ENCODE measurements around the gene ATP4A. TPM values are rescaled to one million over a fixed set of nuclear protein-coding genes. Genes with fewer than 3 reads are reported as not detected.

ATP4A gene
- total RNA-seq, 4 donors from 2014 or later = not detected

GRCh38 chr19:35543280-35544109 lies 20.0 kb downstream of the ATP4A start:
- Histone ChIP-seq H3K27ac (no peak overlapping the region), H3K4me3 (no peak overlapping the region), H3K36me3 (peaks cover 0 to 11% of the 10 kb centered on the region in 2 donors), H3K27me3 (no peaks in the 10 kb centered on the region), H3K9me3 (no peaks in the 10 kb centered on the region), H3K4me1 (peaks cover 18 to 21% of the 10 kb centered on the region in 2 donors)
- intact Hi-C loops (cut with DNase I; ENCODE audit: low total_unique reads) = loop anchor here (2.0 kb wide), 3 partner anchors 101 to 387 kb away; partner anchors contain the start of gene USF2
- in situ Hi-C loops (cut with MboI; ENCODE audit: low sequenced_read_pairs in 4 of 4) = loop anchor here in 2 of 4 donors (10.0 to 25.0 kb wide), 2 partner anchors 169 to 171 kb away; partner anchors contain the start of genes KMT2B (in 2 of the 2) and ZBTB32 (in 1 of the 2)
- ATAC-seq (no peak), DNase-seq (no peak)
- TF ChIP-seq CTCF (IDR thresholded peaks at IDR 0.05 in 4 of 5, conservative IDR thresholded peaks at IDR 0.05 in 1 of 5) (no peak), POLR2A (IDR thresholded peaks at IDR 0.05) (no peak)

GRCh38 chr19:35542209-35542608 lies 21.2 kb downstream of the ATP4A start:
- DNase-seq (no peak), ATAC-seq (no peak)
- Histone ChIP-seq H3K27ac (no peak overlapping the region), H3K9me3 (no peaks in the 10 kb centered on the region), H3K36me3 (peaks cover 0 to 5% of the 10 kb centered on the region in 2 donors), H3K27me3 (no peaks in the 10 kb centered on the region), H3K4me1 (peaks cover 18 to 21% of the 10 kb centered on the region in 2 donors), H3K4me3 (no peak overlapping the region)
- TF ChIP-seq CTCF (IDR thresholded peaks at IDR 0.05 in 4 of 5, conservative IDR thresholded peaks at IDR 0.05 in 1 of 5) (no peak), POLR2A (IDR thresholded peaks at IDR 0.05) (no peak)
- intact Hi-C loops (cut with DNase I; ENCODE audit: low total_unique reads) (no loop called here), in situ Hi-C loops (cut with MboI; ENCODE audit: low sequenced_read_pairs in 4 of 4) (loop anchor here in 2 of 4 donors (10.0 to 25.0 kb wide), 2 partner anchors 170 to 173 kb away; partner anchors contain the start of genes KMT2B (in 2 of the 2) and ZBTB32 (in 1 of the 2))

- H3K4me3 ChIP-seq = no peak overlapping the region
- ATAC-seq (no peak), DNase-seq (no peak)
- in situ Hi-C loops (cut with MboI; ENCODE audit: low sequenced_read_pairs in 4 of 4) = loop anchor here in 2 of 4 donors (10.0 to 25.0 kb wide), 2 partner anchors 172 to 174 kb away; partner anchors contain the start of genes KMT2B (in 2 of the 2) and ZBTB32 (in 1 of the 2)
- H3K27me3 ChIP-seq = peaks cover 0 to 5% (median 1%) of the 10 kb centered on the region in 3 donors
- no peak for TF ChIP-seq CTCF (IDR thresholded peaks at IDR 0.05 in 4 of 5, conservative IDR thresholded peaks at IDR 0.05 in 1 of 5)
- H3K4me1 ChIP-seq = peaks cover 8 to 9% of the 10 kb centered on the region in 2 donors
- no peak overlapping the region for H3K27ac ChIP-seq
- no peaks in the 10 kb centered on the region for H3K9me3 ChIP-seq
- intact Hi-C loops (cut with DNase I; ENCODE audit: low total_unique reads) = no loop called here
- H3K36me3 ChIP-seq = no peaks in the 10 kb centered on the region
Observed at GRCh38 chr19:35540356-35540927, 23.0 kb downstream of the ATP4A start.

GRCh38 chr19:35539850-35540249 lies 23.6 kb downstream of the ATP4A start:
- Histone ChIP-seq H3K4me1 (peaks cover 7 to 8% of the 10 kb centered on the region in 2 donors), H3K9me3 (no peaks in the 10 kb centered on the region), H3K27me3 (peaks cover 3 to 7% (median 5%) of the 10 kb centered on the region in 3 donors), H3K27ac (no peak overlapping the region), H3K36me3 (no peaks in the 10 kb centered on the region), H3K4me3 (no peak overlapping the region)
- no peak for TF ChIP-seq CTCF (IDR thresholded peaks at IDR 0.05 in 4 of 5, conservative IDR thresholded peaks at IDR 0.05 in 1 of 5)
- no peak for TF ChIP-seq POLR2A (IDR thresholded peaks at IDR 0.05)
- intact Hi-C loops (cut with DNase I; ENCODE audit: low total_unique reads) (no loop called here), in situ Hi-C loops (cut with MboI; ENCODE audit: low sequenced_read_pairs in 4 of 4) (loop anchor here in 2 of 4 donors (10.0 to 25.0 kb wide), 2 partner anchors 172 to 175 kb away; partner anchors contain the start of genes KMT2B (in 2 of the 2) and ZBTB32 (in 1 of the 2))
- DNase-seq (no peak), ATAC-seq (no peak)

Data from gastrocnemius medialis (tissue), 4 donors.